HG03442 (cell line): Measurements from ENCODE around the gene DERL2.
"Not testable (repeated sequence)": the region's sequence is repeated elsewhere in the genome, so short reads cannot be mapped to it uniquely, and the experiment has no call there.

Source experiments
- ATAC-seq: cut with Tn5 transposase; IDR thresholded peaks from one replicate; pipeline ENCODE4 v1.9.1; 2021; ENCODE audit warnings: mild to moderate bottlenecking, moderate library complexity; ENCODE audit not compliant: unreplicated experiment

Gene DERL2

DNA sequence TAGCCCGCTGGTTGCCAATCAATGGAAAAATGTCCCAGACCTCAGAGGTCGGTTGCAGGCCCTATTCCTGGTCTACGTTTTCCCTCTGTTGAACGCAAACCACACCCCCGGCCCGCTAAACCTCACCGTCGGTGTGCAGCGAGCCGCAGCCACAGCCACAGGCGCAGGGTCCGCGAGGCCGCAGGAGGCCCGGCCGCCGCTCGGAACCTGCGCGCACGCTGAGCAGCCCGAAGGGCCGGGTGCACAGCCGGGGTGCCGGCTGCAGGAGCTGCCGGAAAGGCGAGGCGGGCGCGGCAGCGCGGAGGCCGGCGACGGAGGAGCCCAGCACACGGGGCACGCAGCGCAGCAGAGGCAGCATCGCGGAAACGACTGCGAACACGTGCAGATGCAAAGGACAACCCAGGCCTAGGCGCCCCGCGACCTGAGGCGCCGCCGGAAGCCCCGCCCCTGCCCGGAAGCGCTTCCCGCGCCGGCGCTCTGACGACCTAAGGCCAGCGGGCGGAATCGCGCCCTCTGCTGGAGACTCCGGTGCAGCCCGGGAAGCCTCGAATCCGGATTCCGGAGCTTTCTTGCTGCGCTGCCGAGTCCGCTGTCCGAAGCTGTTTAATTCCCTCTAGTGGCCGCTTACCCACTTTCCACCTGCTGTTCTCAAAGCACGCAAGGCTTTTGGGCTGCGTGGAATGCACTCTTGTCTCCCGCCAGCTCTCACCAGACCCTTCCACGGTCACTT lies 47.1 kb downstream of the DERL2 start, which contains the start of gene C1QBP:
TSS of gene C1QBP (minus strand) at position 440 of the 730 bp plus-strand sequence. CDS start at position 358, 82 bp downstream.
- ATAC-seq = peak; percentile 88

DNA sequence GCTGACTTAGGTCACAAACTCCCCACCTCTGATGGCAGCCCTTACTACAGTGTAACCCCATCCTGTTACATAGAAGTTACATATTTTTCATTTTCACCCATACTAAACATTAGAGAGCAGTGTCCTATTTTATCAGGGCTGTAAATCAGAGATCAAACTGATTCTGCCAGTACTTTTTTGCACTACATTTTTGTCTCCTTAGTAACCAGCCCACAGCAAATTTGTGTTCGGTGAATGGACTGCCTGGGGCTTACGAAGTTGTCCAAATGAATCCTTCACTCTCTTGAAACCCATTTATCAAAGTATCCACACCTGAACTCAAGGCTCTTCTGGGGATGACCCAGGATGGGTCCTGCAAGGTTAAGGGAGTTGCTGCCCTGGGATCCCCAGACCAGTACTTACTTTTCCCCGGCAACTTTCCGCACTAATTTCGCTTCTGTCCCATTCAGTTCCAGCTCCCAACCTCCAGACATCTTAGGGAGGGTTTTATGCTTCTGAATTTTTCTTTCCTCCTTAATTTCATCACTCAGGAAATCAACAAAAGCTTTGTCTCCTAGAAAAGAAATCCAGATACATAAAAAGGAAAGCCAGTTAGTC lies 48.2 kb downstream of the DERL2 start:
- ATAC-seq = no peak

DNA sequence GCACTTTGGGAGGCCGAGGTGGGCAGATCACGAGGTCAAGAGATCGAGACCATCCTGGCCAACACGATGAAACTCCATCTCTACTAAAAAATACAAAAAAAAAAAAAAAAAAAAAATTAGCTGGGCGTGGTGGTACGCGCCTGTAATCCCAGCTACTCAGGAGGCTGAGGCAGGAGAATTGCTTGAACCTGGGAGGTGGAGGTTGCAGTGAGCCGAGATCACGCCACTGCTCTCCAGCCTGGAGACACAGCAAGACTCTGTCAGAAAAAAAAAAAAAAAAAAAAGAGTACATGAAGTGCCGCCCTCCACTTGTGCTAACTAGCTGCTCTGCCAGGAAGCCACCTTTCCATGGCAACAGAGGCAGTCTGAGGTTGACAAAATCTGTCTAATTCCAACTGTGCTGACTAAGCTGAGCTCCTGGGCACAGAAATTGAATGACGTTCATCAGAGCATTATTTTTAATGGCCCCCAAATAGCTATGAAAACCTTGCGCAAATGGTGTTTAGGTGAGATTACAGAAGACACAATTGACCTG lies 50.1 kb downstream of the DERL2 start:
- ATAC-seq = not testable (repeated sequence)

DNA sequence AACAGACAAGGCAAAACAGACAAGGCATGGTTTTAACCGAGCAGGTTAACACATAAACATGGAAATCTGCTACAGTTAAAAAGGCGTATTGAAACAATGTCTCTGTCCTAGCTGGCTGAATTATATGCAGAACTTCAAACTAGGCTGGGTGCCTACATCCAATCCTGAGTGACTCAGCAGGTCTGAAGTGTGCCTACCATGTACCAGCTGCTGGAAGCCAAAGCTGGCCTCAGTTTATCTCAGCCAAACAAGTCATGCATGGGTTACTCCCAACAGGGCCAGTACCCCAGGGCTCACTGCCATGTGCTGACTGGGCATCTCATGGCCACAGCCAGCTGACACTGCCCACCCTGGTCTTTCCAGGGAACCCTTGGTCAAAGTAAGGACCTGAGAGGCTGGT lies 51.0 kb downstream of the DERL2 start:
- no peak for ATAC-seq

DNA sequence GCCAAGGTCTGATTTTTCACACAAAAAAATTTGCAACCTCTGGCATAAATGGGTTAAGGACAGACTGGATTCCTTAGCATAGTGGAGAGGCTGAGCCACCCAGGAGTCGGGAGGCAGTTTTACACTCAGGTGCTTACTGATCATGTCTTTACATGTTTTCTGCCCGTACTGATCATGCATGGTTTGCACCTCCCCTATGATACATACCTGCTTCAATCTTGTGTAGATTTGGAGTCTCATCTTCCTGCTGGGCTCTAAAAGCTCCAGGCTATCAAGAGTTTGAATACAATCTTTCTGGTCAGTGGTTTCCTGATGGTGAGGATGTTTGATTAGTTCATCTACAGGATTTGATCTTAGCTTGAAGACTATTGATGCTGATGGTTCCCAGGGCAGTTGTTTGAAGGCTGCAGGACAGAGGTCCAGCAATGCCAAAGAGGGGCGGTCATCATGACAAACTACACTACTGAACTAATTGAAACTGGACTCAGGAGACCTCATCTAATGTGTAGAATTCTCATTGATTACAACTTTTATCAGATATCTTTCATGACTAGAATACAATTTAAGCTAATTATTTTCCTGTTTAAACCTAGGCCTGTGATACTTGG lies 53.9 kb downstream of the DERL2 start:
- ATAC-seq = no peak

DNA sequence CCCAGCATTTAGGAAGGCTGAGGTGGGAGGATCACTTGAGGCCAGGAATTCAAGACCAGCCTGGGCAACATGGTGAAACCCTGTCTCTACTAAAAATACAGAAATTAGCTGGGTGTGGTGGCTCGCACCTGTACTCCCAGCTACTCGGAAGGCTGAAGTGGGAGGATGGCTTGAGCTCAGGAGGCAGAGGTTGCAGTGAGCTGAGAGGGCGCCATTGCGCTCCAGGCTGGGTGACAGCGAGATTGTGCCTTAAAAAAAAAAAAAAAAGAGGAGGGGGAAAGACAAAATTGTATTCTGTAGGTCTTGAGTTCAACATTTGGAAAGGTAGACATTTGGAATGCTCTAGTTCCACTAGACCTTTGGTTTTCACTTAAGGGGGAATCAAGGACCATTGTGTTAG lies 54.7 kb downstream of the DERL2 start:
- not testable (repeated sequence) for ATAC-seq

DNA sequence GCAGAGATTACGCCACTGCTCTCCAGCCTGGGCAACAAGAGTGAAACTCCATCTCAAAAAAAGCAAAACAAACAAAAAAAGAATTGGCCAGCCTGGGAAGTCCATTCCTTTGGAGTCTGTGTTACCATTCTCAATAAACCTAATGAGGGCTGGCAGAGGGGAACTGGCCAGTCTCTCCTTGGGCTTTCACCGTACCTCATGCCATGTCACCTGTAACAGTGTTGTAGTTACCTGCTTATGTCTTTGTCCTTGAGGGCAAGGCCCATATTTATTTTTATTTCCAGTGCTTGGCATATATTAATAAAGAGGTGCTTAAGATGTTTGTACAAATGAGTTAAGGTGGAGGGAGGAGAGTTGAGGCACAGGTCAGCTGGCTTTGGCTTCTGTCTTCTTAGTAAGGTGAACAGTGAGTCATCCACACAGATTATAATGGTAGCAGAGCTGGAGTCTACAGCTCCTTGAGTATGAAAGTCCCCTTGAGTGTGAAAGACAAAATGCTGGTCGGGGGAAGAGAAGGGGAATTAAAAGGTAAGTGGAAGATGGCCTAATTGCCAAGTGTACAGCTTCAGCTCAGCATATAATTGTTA lies 55.5 kb downstream of the DERL2 start:
- no peak for ATAC-seq

DNA sequence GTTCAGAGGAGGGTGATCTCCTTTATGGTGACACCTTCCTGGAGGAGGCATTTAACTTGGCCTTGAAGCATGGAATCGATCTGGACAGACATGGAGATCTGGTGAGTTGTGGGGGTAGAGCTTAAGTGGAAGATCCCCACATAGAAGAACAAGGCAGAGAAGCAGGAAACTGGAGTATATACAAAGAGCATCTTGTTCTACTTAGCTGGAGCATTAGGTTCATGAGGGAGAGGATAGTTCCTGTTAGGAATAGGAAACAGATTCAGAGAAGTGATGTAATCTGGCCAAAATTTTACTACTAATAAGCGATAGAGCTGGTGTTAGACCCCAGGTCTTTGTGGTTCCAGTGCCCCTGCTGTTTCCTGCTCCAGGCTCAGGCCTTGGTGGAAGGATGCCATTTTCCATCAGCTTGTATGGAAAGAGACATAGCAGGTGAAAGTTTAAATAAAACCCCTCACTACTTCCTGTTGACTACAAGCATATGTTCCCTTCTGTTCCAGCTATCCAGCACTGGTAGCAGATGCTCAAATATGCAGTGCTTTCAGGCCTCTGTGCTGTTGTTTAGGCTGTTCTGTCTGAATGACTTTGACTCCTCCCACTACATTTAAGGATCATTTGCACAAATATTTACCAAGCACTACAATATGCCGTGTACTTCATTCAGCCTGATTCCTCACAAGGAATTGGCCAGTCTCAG lies 56.6 kb downstream of the DERL2 start:
- no peak for ATAC-seq

DNA sequence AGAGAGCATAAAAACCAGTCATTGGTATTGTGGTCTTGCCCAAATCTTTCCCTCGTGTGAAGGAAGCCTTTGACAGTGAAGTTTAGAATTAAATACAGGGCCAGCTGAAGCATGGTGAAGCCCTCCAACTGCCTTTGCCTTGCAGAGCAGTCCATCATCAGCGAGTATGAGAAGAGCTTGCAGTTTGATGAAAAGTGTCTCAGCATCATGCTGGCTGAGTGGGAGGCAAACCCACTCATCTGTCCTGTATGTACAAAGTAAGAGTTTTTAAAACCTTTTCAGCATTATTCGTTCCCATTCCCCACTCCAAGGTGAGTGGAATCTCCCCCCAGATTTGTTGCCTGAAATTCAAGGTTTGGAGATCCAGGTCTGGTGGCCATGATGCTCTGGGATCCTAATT lies 60.2 kb downstream of the DERL2 start:
- no peak for ATAC-seq

DNA sequence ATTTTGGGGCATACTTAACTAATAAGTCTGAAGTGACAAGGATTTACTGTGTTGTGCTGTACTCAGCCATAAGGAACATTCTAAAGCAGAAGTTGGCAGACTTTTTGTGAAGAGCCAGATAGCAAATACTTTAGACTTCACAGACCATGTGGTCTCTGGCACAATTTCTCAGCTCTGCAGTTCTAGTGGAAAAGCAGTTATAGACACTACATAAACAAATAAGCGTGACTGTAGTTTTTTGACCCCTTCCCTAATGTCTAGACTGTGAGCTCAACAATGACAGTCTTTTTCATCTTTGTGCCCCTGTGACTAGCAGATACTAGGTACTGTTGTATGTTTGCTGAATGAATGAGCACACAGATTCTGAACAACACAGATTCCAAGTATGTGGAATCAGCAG lies 61.1 kb downstream of the DERL2 start:
- ATAC-seq = no peak

DNA sequence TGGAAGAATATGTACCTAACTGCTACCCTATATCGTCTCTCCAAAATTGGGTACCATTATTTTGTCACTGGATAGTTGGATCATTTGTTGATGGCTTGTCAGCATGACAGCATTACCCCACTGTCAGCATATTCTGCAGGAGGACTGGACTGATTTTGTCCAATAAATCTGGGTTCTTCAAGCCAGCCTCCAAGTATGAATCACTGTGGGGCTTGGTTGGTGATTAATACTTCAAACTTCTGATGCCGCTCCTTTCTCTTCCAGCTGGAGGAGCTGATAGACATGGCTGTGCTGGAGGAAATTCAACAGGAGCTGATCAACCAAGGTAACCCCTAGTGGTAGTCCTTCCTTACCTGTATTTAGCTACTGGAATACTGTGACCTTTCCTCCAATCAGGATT lies 63.5 kb downstream of the DERL2 start:
- no peak for ATAC-seq
